Gastrocnemius medialis (tissue), 4 donors: ENCODE measurements around the gene CMTM2.

Experiments used
- POLR2A ChIP-seq, 2 donors: fragments of 450-650 bp; IDR thresholded peaks; one replicate each; pipeline ENCODE4 v1.6.1; 2017; ENCODE audit warnings: antibody characterized with exemption in 2 of 2, mild to moderate bottlenecking in 2 of 2, moderate library complexity in 2 of 2
- TF ChIP-seq, protein P1 (sequence below), 5 experiments: fragments of 450-650 bp in 3 of 5; fragments of 200-600 bp in 2 of 5; sonication (generic) in 2 of 5; IDR thresholded peaks in 4 of 5; conservative IDR thresholded peaks in 1 of 5; 1 replicate in 4 of 5; 2 replicates in 1 of 5; pipeline ENCODE4 v1.5.1; 2016 to 2019; ENCODE audit warnings: antibody characterized with exemption in 5 of 5, mild to moderate bottlenecking in 3 of 5, moderate library complexity in 3 of 5

DNA sequence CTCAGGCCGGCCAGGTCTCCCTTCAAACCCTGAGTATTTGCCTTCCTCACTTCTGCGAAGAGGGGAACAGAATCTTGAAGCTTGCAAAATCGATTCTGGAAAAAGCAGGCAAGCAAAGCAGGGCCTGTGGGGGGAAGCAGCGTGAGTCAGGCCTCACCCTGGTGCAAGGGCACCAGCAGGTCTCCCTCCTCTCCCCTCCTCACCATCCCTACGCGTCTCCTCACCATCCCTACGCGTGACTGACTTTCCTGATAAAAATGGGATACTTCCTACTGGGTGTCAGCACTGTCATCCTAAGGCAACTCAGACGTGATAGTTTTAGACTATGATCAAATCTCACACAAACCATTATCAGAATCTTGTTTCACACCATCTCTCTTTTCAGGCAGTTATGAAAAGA is 37.3 kb downstream of the CMTM2 start:
- TF ChIP-seq, protein P1, sequence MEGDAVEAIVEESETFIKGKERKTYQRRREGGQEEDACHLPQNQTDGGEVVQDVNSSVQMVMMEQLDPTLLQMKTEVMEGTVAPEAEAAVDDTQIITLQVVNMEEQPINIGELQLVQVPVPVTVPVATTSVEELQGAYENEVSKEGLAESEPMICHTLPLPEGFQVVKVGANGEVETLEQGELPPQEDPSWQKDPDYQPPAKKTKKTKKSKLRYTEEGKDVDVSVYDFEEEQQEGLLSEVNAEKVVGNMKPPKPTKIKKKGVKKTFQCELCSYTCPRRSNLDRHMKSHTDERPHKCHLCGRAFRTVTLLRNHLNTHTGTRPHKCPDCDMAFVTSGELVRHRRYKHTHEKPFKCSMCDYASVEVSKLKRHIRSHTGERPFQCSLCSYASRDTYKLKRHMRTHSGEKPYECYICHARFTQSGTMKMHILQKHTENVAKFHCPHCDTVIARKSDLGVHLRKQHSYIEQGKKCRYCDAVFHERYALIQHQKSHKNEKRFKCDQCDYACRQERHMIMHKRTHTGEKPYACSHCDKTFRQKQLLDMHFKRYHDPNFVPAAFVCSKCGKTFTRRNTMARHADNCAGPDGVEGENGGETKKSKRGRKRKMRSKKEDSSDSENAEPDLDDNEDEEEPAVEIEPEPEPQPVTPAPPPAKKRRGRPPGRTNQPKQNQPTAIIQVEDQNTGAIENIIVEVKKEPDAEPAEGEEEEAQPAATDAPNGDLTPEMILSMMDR (IDR thresholded peaks at IDR 0.05 in 4 of 5, conservative IDR thresholded peaks at IDR 0.05 in 1 of 5), result no peak
- no peak for TF ChIP-seq POLR2A (IDR thresholded peaks at IDR 0.05)
